ENCODE measurements around the gene ACOXL.

ACOXL gene

DNA sequence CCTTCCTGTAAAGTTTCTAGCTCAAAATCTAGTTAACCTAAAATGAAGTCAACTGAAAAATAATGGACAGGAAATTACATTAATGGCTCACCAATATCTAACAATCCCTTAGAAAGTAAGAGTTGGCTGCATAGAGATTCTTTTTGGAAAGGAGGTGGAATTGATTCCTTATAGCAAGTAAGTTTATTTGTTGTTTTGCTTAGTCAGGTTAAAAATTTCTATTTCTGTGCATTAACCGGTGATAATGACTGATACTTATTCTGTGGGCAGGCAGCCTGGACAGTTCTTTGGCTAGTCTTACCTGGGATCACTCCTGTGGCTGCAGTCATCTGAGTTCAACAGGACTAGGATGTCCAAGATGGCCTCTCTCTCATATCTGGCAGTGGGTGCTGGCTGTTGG is 381.5 kb downstream of the ACOXL start:
- Histone ChIP-seq H4K20me1 (ENCODE audit: low read depth, low read length) (no peaks in the 10 kb centered on the region), H3K27me3 (ENCODE audit: low read length) (no peaks in the 10 kb centered on the region), H2AFZ (ENCODE audit: low read depth, low read length, severe bottlenecking) (no peak overlapping the region), H3K9me3 (ENCODE audit: insufficient read depth, low read length) (no peaks in the 10 kb centered on the region), H3K79me2 (ENCODE audit: insufficient read depth, low read length) (no peaks in the 10 kb centered on the region), H3K9me2 (replicated peaks; ENCODE audit: insufficient read depth, low read length) (no peaks in the 10 kb centered on the region), H3K4me3 (ENCODE audit: insufficient read depth, low read length, poor library complexity, severe bottlenecking) (no peak overlapping the region), H3K36me3 (ENCODE audit: low read length) (no peaks in the 10 kb centered on the region), H3K4me2 (ENCODE audit: low read depth, low read length, poor library complexity, severe bottlenecking) (no peak overlapping the region), H3K9ac (ENCODE audit: low read length) (no peak overlapping the region), H3F3A (ENCODE audit: insufficient read depth) (no peaks in the 10 kb centered on the region), H3K27ac (ENCODE audit: low read depth, low read length) (no peak overlapping the region)
- TF ChIP-seq, protein P1, sequence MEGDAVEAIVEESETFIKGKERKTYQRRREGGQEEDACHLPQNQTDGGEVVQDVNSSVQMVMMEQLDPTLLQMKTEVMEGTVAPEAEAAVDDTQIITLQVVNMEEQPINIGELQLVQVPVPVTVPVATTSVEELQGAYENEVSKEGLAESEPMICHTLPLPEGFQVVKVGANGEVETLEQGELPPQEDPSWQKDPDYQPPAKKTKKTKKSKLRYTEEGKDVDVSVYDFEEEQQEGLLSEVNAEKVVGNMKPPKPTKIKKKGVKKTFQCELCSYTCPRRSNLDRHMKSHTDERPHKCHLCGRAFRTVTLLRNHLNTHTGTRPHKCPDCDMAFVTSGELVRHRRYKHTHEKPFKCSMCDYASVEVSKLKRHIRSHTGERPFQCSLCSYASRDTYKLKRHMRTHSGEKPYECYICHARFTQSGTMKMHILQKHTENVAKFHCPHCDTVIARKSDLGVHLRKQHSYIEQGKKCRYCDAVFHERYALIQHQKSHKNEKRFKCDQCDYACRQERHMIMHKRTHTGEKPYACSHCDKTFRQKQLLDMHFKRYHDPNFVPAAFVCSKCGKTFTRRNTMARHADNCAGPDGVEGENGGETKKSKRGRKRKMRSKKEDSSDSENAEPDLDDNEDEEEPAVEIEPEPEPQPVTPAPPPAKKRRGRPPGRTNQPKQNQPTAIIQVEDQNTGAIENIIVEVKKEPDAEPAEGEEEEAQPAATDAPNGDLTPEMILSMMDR (IDR thresholded peaks at IDR 0.05; ENCODE audit: insufficient read depth, low read length, poor library complexity, severe bottlenecking) = no peak
- no peak for TF ChIP-seq EZH2phosphoT487 (conservative IDR thresholded peaks at IDR 0.05; ENCODE audit: low read length)

DNA sequence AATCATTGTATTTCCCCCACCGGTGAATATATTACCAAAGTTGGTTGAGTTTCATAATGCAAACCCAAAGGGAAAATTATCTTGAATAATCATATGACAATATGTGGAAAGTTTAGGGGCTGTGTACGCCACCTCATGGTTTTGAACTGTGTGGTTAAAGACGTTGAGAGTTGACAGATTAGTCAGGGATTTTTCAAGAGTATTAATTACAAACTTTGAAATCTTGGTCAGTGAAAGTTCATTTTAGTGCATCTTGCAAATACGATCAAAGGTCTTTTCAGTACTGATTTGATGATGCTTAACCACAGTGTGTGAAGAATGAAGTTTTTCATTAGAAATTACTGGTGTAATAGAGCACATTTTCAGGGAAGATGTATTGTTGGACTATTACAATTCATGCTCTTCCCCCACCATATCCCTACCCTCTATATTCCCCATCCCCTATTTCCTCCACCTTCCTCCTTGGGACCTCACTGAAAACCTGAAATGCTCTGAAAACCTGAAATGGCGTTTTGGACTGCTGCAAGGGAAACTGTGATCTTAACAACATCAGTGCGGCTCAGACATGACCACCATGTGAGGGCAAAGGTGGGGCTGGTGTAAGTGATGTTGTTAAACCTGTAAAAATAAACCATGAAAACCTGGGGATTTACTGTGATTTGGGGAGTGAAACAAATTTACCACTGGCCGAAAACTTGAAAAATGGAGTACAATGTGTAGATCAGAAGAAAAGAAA is 383.8 kb downstream of the ACOXL start:
- no peaks in the 10 kb centered on the region for H3K27me3 ChIP-seq (ENCODE audit: low read length)
- H3K9ac ChIP-seq (ENCODE audit: low read length) = no peak overlapping the region
- H3F3A ChIP-seq (ENCODE audit: insufficient read depth) = no peaks in the 10 kb centered on the region
- H2AFZ ChIP-seq (ENCODE audit: low read depth, low read length, severe bottlenecking) = no peak overlapping the region
- H3K4me3 ChIP-seq (ENCODE audit: insufficient read depth, low read length, poor library complexity, severe bottlenecking) = no peak overlapping the region
- H3K79me2 ChIP-seq (ENCODE audit: insufficient read depth, low read length) = peaks cover 3% of the 10 kb centered on the region
- H3K36me3 ChIP-seq (ENCODE audit: low read length) = no peaks in the 10 kb centered on the region
- H3K9me3 ChIP-seq (ENCODE audit: insufficient read depth, low read length) = no peaks in the 10 kb centered on the region
- H3K9me2 ChIP-seq (replicated peaks; ENCODE audit: insufficient read depth, low read length) = no peaks in the 10 kb centered on the region
- TF ChIP-seq EZH2phosphoT487 (conservative IDR thresholded peaks at IDR 0.05; ENCODE audit: low read length) = no peak
- TF ChIP-seq, protein P1 (IDR thresholded peaks at IDR 0.05; ENCODE audit: insufficient read depth, low read length, poor library complexity, severe bottlenecking) = no peak
- no peak overlapping the region for H3K4me2 ChIP-seq (ENCODE audit: low read depth, low read length, poor library complexity, severe bottlenecking)
- H4K20me1 ChIP-seq (ENCODE audit: low read depth, low read length) = no peaks in the 10 kb centered on the region
- H3K27ac ChIP-seq (ENCODE audit: low read depth, low read length) = no peak overlapping the region

DNA sequence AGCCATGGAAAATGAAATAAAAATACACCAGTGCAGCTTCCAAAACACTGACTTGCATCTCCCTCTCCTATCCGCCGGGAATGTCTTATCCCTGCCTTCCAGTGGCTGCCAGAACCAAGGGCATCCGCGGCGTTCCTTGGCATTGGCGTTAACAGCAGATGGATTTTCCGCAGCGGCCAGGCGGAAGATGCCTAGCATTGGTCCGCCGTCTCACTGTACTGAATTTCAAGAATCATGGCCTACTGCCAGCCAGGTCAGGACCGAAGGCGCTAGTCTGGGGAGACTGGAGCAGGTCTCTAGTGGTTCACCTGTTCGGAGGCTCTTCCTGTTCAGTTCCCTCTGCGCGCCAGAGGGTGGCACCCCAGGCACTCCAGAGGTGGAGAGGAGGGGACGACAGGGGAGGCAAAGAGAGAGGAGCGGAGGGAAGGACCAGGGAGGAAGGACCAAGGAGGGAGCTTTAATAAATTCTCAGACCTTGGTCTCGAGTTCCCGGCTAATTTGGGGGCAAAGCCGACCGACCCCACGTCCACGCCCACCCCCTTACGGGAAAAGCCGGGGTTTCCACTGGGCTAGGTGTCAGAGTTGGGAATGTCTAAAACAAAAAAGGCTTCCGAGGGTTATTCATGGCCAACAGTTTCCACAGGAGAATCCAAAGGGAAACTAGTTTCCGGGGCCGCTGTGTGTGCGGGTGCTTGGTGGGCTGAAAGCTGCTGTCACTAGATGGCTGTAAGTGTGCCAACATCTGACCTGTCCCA is 384.6 kb downstream of the ACOXL start:
- H3K9me3 ChIP-seq (ENCODE audit: insufficient read depth, low read length) = no peaks in the 10 kb centered on the region
- H3K9me2 ChIP-seq (replicated peaks; ENCODE audit: insufficient read depth, low read length) = no peaks in the 10 kb centered on the region
- no peak overlapping the region for H3K9ac ChIP-seq (ENCODE audit: low read length)
- H3K36me3 ChIP-seq (ENCODE audit: low read length) = no peaks in the 10 kb centered on the region
- no peak overlapping the region for H2AFZ ChIP-seq (ENCODE audit: low read depth, low read length, severe bottlenecking)
- H3K27me3 ChIP-seq (ENCODE audit: low read length) = no peaks in the 10 kb centered on the region
- no peak overlapping the region for H3K4me3 ChIP-seq (ENCODE audit: insufficient read depth, low read length, poor library complexity, severe bottlenecking)
- H3K4me2 ChIP-seq (ENCODE audit: low read depth, low read length, poor library complexity, severe bottlenecking) = peak overlapping the region; percentile 48
- H3F3A ChIP-seq (ENCODE audit: insufficient read depth) = no peaks in the 10 kb centered on the region
- TF ChIP-seq, protein P1 (IDR thresholded peaks at IDR 0.05; ENCODE audit: insufficient read depth, low read length, poor library complexity, severe bottlenecking) = peak; percentile 93
- no peak for TF ChIP-seq EZH2phosphoT487 (conservative IDR thresholded peaks at IDR 0.05; ENCODE audit: low read length)
- H3K27ac ChIP-seq (ENCODE audit: low read depth, low read length) = no peak overlapping the region
- no peaks in the 10 kb centered on the region for H4K20me1 ChIP-seq (ENCODE audit: low read depth, low read length)
- peaks cover 11% of the 10 kb centered on the region for H3K79me2 ChIP-seq (ENCODE audit: insufficient read depth, low read length)
